ENCODE measurements around the gene EFCAB7.

DNA sequence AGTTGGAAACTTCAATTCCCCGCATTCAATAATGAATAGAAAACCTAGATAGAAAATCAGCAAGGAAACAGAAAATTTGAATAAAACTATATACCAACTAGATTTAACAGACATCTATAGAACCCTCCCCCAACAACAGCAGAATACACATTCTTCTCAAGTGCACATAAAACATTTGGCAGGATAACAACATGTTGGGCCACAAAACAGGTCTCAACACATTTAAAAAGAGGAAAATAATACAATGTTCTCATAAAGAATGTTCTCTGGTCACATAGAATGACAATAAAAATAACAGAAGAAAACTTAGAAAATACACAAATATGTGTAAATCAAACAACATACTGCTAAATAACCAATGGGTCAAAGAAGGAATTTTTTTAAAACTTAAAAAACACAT lies 25.2 kb upstream of the EFCAB7 start:
- TF ChIP-seq, protein P1, sequence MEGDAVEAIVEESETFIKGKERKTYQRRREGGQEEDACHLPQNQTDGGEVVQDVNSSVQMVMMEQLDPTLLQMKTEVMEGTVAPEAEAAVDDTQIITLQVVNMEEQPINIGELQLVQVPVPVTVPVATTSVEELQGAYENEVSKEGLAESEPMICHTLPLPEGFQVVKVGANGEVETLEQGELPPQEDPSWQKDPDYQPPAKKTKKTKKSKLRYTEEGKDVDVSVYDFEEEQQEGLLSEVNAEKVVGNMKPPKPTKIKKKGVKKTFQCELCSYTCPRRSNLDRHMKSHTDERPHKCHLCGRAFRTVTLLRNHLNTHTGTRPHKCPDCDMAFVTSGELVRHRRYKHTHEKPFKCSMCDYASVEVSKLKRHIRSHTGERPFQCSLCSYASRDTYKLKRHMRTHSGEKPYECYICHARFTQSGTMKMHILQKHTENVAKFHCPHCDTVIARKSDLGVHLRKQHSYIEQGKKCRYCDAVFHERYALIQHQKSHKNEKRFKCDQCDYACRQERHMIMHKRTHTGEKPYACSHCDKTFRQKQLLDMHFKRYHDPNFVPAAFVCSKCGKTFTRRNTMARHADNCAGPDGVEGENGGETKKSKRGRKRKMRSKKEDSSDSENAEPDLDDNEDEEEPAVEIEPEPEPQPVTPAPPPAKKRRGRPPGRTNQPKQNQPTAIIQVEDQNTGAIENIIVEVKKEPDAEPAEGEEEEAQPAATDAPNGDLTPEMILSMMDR (IDR thresholded peaks at IDR 0.05; ENCODE audit: insufficient read depth, low read length), result no peak
- TF ChIP-seq POLR2AphosphoS5 (IDR thresholded peaks at IDR 0.05; ENCODE audit: low read depth) (no peak), GABPA (IDR thresholded peaks at IDR 0.05; ENCODE audit: low read depth) (no peak), SPI1 (IDR thresholded peaks at IDR 0.05; ENCODE audit: borderline replicate concordance, low read depth) (no peak)
- TF ChIP-seq, protein P2, sequence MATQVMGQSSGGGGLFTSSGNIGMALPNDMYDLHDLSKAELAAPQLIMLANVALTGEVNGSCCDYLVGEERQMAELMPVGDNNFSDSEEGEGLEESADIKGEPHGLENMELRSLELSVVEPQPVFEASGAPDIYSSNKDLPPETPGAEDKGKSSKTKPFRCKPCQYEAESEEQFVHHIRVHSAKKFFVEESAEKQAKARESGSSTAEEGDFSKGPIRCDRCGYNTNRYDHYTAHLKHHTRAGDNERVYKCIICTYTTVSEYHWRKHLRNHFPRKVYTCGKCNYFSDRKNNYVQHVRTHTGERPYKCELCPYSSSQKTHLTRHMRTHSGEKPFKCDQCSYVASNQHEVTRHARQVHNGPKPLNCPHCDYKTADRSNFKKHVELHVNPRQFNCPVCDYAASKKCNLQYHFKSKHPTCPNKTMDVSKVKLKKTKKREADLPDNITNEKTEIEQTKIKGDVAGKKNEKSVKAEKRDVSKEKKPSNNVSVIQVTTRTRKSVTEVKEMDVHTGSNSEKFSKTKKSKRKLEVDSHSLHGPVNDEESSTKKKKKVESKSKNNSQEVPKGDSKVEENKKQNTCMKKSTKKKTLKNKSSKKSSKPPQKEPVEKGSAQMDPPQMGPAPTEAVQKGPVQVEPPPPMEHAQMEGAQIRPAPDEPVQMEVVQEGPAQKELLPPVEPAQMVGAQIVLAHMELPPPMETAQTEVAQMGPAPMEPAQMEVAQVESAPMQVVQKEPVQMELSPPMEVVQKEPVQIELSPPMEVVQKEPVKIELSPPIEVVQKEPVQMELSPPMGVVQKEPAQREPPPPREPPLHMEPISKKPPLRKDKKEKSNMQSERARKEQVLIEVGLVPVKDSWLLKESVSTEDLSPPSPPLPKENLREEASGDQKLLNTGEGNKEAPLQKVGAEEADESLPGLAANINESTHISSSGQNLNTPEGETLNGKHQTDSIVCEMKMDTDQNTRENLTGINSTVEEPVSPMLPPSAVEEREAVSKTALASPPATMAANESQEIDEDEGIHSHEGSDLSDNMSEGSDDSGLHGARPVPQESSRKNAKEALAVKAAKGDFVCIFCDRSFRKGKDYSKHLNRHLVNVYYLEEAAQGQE (IDR thresholded peaks at IDR 0.05; ENCODE audit: insufficient replicate concordance, low read depth), result no peak

All from HL-60 (cell line).